H1 (cell line): ENCODE results near the gene IL36A. TPM values are rescaled to one million over a fixed set of nuclear protein-coding genes. Genes with fewer than 3 reads are reported as not detected.

ENCODE experiments used
- CTCF ChIA-PET: fragments of 300-600 bp; sonication (Branson Sonifier 250); formaldehyde crosslinking; loops from one replicate; lab custom pipeline; 2021; ENCODE audit not compliant: partially characterized antibody; lab: Charles Lee
- POLR2A ChIA-PET: fragments of 300-600 bp; sonication (Branson Sonifier 250); formaldehyde crosslinking; loops from one replicate; lab custom pipeline; 2021; ENCODE audit warnings: inconsistent platforms; ENCODE audit not compliant: partially characterized antibody; lab: Charles Lee
- DNase-seq, 2 experiments: peaks; one replicate each; pipeline versions ENCODE4 v3.0.0 to v3.0.0-alpha.2; 2010 to 2022; ENCODE audit warnings: low spot score in 2 of 2, low read depth in 1 of 2, mixed read lengths in 1 of 2
- FAIRE-seq: peaks from 2 replicates; lab custom pipeline; 2011; peaks lifted over from hg19 to GRCh38; lab: Jason Lieb, UNC
- H2AFZ ChIP-seq: 2 replicates; pipeline ENCODE4 v1.8.1; 2012; ENCODE audit warnings: low read length, inconsistent platforms
- H2AK5ac ChIP-seq: 2 replicates; pipeline ENCODE4 v1.6.1; 2013; ENCODE audit warnings: low read depth, low read length
- H2BK120ac ChIP-seq: replicated peaks from 2 replicates; pipeline ENCODE3; 2013; ENCODE audit warnings: low read depth, low read length, inconsistent platforms
- H2BK12ac ChIP-seq: 2 replicates; pipeline ENCODE4 v1.6.1; 2013; ENCODE audit warnings: low read depth, low read length
- H2BK15ac ChIP-seq: 2 replicates; pipeline ENCODE4 v1.6.1; 2013; ENCODE audit warnings: low read length
- H2BK20ac ChIP-seq: 2 replicates; pipeline ENCODE4 v1.6.1; 2013; ENCODE audit warnings: low read length
- H2BK5ac ChIP-seq: 2 replicates; pipeline ENCODE4 v1.6.1; 2013; ENCODE audit warnings: low read depth, low read length
- H3K14ac ChIP-seq: 2 replicates; pipeline ENCODE4 v1.6.1; 2013; ENCODE audit warnings: inconsistent platforms; ENCODE audit not compliant: insufficient read length
- H3K18ac ChIP-seq: 2 replicates; pipeline ENCODE4 v1.6.1; 2013; ENCODE audit warnings: low read length; ENCODE audit errors: extremely low read depth
- H3K23ac ChIP-seq: 2 replicates; pipeline ENCODE4 v1.6.1; 2013; ENCODE audit warnings: inconsistent platforms; ENCODE audit not compliant: insufficient read length
- H3K23me2 ChIP-seq: 2 replicates; pipeline ENCODE4 v1.6.1; 2013; ENCODE audit warnings: low read depth, low read length
- H3K27ac ChIP-seq: 2 replicates; pipeline ENCODE4 v1.6.1; 2011; ENCODE audit warnings: low read depth, low read length, inconsistent platforms
- H3K27me3 ChIP-seq, 4 experiments: replicated peaks in 1 of 4; 1 replicate in 1 of 4; 2 replicates in 3 of 4; pipeline versions ENCODE4 v1.6.1 to v1.8.1; 2011 to 2013; ENCODE audit warnings: low read length in 3 of 4, mild to moderate bottlenecking in 3 of 4, inconsistent platforms in 2 of 4, mixed read lengths in 2 of 4, moderate library complexity in 1 of 4; ENCODE audit not compliant: control insufficient read depth in 3 of 4, insufficient read depth in 3 of 4; ENCODE audit errors: extremely low read depth in 1 of 4
- H3K36me3 ChIP-seq, 4 experiments: 2 replicates each; pipeline versions ENCODE4 v1.6.1 to v1.8.1; 2011 to 2013; ENCODE audit warnings: mild to moderate bottlenecking in 4 of 4, low read length in 3 of 4, moderate library complexity in 2 of 4, control low read depth in 1 of 4, inconsistent platforms in 1 of 4; ENCODE audit not compliant: insufficient read depth in 4 of 4, control insufficient read depth in 2 of 4
- H3K4ac ChIP-seq: replicated peaks from 2 replicates; pipeline ENCODE3; 2013; ENCODE audit warnings: low read length, low read depth, mixed read lengths, inconsistent platforms; ENCODE audit not compliant: insufficient read length
- H3K4me1 ChIP-seq, 4 experiments: replicated peaks in 1 of 4; 1 replicate in 1 of 4; 2 replicates in 3 of 4; pipeline versions ENCODE4 v1.6.1 to v1.8.1; 2011 to 2013; ENCODE audit warnings: low read length in 3 of 4, inconsistent platforms in 2 of 4, mixed read lengths in 1 of 4; ENCODE audit not compliant: insufficient read depth in 4 of 4, control insufficient read depth in 3 of 4
- H3K4me2 ChIP-seq, 2 experiments: 2 replicates each; pipeline versions ENCODE4 v1.6.1 to v1.8.1; 2011 to 2013; ENCODE audit warnings: low read depth in 2 of 2, low read length in 2 of 2, control low read depth in 1 of 2, inconsistent platforms in 1 of 2, mild to moderate bottlenecking in 1 of 2; ENCODE audit not compliant: insufficient read depth in 1 of 2
- H3K4me3 ChIP-seq, 4 experiments: fragments of 200-600, 300-600 bp in 1 of 4; sonication (generic), shearing (Covaris generic), sonication (Bioruptor Twin) in 1 of 4; 2 replicates each; pipeline versions ENCODE4 v1.5.1 to v1.8.1; 2011 to 2016; ENCODE audit warnings: low read length in 4 of 4, low read depth in 3 of 4, control low read depth in 2 of 4, inconsistent platforms in 2 of 4, mild to moderate bottlenecking in 2 of 4, mixed read lengths in 1 of 4, moderate library complexity in 1 of 4; ENCODE audit not compliant: insufficient read depth in 2 of 4; ENCODE audit errors: extremely low read depth in 1 of 4
- H3K56ac ChIP-seq: replicated peaks from 2 replicates; pipeline ENCODE3; 2013; ENCODE audit warnings: low read depth, mild to moderate bottlenecking, mixed read lengths, low read length, inconsistent platforms; ENCODE audit not compliant: insufficient read length
- H3K79me1 ChIP-seq: 2 replicates; pipeline ENCODE4 v1.6.1; 2013; ENCODE audit warnings: low read depth, low read length, control low read depth
- H3K79me2 ChIP-seq, 2 experiments: 2 replicates each; pipeline versions ENCODE4 v1.6.1 to v1.8.1; 2012 to 2013; ENCODE audit warnings: low read length in 2 of 2, mild to moderate bottlenecking in 2 of 2, inconsistent platforms in 1 of 2; ENCODE audit not compliant: insufficient read depth in 2 of 2, control insufficient read depth in 1 of 2
- H3K9ac ChIP-seq, 4 experiments: replicated peaks in 1 of 4; 1 replicate in 1 of 4; 2 replicates in 3 of 4; pipeline versions ENCODE4 v1.6.1 to v1.8.1; 2011 to 2013; ENCODE audit warnings: low read depth in 3 of 4, low read length in 3 of 4, control low read depth in 2 of 4, mild to moderate bottlenecking in 2 of 4, moderate library complexity in 2 of 4, inconsistent platforms in 1 of 4; ENCODE audit errors: extremely low read depth in 1 of 4
- H3K9me3 ChIP-seq, 2 experiments: 2 replicates each; pipeline versions ENCODE4 v1.6.1 to v1.8.1; 2012 to 2013; ENCODE audit warnings: mild to moderate bottlenecking in 2 of 2, moderate library complexity in 2 of 2, control low read depth in 1 of 2, inconsistent platforms in 1 of 2, low read depth in 1 of 2, low read length in 1 of 2, mixed read lengths in 1 of 2; ENCODE audit not compliant: insufficient read depth in 2 of 2
- H4K20me1 ChIP-seq, 2 experiments: replicated peaks in 1 of 2; 2 replicates each; pipeline versions ENCODE3 to v1.8.1; 2011 to 2013; ENCODE audit warnings: inconsistent platforms in 2 of 2, low read length in 2 of 2, mild to moderate bottlenecking in 1 of 2; ENCODE audit not compliant: insufficient read depth in 2 of 2, control insufficient read depth in 1 of 2
- H4K5ac ChIP-seq: 2 replicates; pipeline ENCODE4 v1.6.1; 2013; ENCODE audit warnings: low read length, low read depth, mixed read lengths, inconsistent platforms; ENCODE audit not compliant: insufficient read length
- H4K8ac ChIP-seq: 2 replicates; pipeline ENCODE4 v1.8.0; 2013; ENCODE audit warnings: mild to moderate bottlenecking, moderate library complexity, low read length, inconsistent platforms; ENCODE audit not compliant: insufficient read depth; ENCODE audit errors: extremely low read depth
- H4K91ac ChIP-seq: replicated peaks from 2 replicates; pipeline ENCODE3; 2013; ENCODE audit warnings: low read length, mixed read lengths, inconsistent platforms; ENCODE audit not compliant: insufficient read length
- RFX5 ChIP-seq: IDR thresholded peaks from 2 replicates; pipeline ENCODE4 v1.6.1; 2011; ENCODE audit warnings: low read depth, low read length, improper control_type of control experiment, borderline replicate concordance
- WGBS, 2 experiments: shearing (Covaris generic) in 1 of 2; methylation state at CpG; one replicate each; pipeline versions ENCODE4 v1.1.6 to v1.1.7; 2013 to 2015; ENCODE audit warnings: low lambda C conversion rate in 2 of 2, mixed read lengths in 2 of 2, inconsistent platforms in 1 of 2, low coverage in 1 of 2, missing lambda C conversion rate in 1 of 2; ENCODE audit not compliant: insufficient replicate concordance in 2 of 2, insufficient coverage in 1 of 2, insufficient read length in 1 of 2; ENCODE audit errors: extremely low coverage in 1 of 2, missing lambda C conversion rate in 1 of 2; 5-methylcytosine and 5-hydroxymethylcytosine counted together
- polyA plus RNA-seq, 7 experiments: library from polyadenylated mRNA; depleted of rRNA in 3 of 7; stranded (reverse) in 5 of 7; unstranded in 2 of 7; fragments of >200 nt in 5 of 7; fragments of 200-250 nt in 2 of 7; gene quantifications; 1 replicate in 5 of 7; 2 replicates in 1 of 7; 4 replicates in 1 of 7; pipeline versions ENCODE4 v1.2.1 to v1.2.3, GENCODE V29; 2011 to 2013; ENCODE audit warnings: missing spikeins in 2 of 7, mixed read lengths in 2 of 7
- total RNA-seq: library from RNA; stranded (reverse); fragmentation: NEBNext Ultra II Directional; extraction: Animal tissue kit (Norgen Biotek cat#: 25700); gene quantifications from 2 replicates; pipeline ENCODE4 v1.2.1, GENCODE V29; 2021

IL36A gene
- total and polyA plus RNA-seq, 2 of the 8 experiments (the other 6 are each of a cell fraction or from before 2014, with no cell fraction given) = not detected

DNA sequence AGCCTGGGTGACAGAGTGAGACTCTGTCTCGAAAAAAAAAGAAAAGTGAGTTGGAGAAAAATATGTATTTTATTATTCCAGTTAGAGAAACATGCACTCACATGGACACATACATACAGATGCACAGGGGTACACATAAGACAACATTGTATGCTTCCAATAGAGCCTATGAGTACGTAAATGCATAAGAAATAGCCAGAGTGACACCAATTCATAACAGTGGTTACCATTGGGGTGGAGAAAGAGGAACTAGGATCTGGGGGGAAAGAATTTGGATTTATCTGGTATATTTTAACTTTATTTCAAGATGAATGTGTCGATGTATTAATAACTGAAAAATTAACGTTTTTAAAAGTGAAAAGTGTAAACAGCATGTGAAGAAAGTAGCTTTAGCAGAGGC, 16.1 kb downstream of the IL36A start:
- no peak for DNase-seq
- no peak overlapping the region for H2BK5ac ChIP-seq
- H3K27me3 ChIP-seq = no peaks in the 10 kb centered on the region
- no peak for FAIRE-seq
- WGBS, 2 experiments = 66% methylated on average over 4 of the region's 4 CpGs; no CpG with 5 or more reads in 1 of the 2 experiments
- H3K79me2 ChIP-seq = no peaks in the 10 kb centered on the region
- ChIA-PET CTCF (interaction anchor here (0.9 to 1.1 kb wide), 2 partner anchors 59 to 177 kb away, joined by 3 to 4 read pairs; no protein-coding TSS in a partner anchor), POLR2A (no interaction called here)
- H3K4me2 ChIP-seq = no peak overlapping the region
- H2BK20ac ChIP-seq = no peak overlapping the region
- no peak overlapping the region for H3K56ac ChIP-seq
- H4K91ac ChIP-seq = no peak overlapping the region
- H3K14ac ChIP-seq = no peak overlapping the region
- H3K9me3 ChIP-seq = peaks cover 0 to 4% of the 10 kb centered on the region in 2 experiments; a peak in 1 of 4 replicates
- H2AFZ ChIP-seq = no peak overlapping the region
- no peak overlapping the region for H2AK5ac ChIP-seq
- H3K4me3 ChIP-seq = no peak overlapping the region
- H2BK120ac ChIP-seq = no peak overlapping the region
- no peaks in the 10 kb centered on the region for H3K23me2 ChIP-seq
- H4K8ac ChIP-seq = no peak overlapping the region
- no peak overlapping the region for H3K23ac ChIP-seq
- no peaks in the 10 kb centered on the region for H3K36me3 ChIP-seq
- no peak overlapping the region for H4K5ac ChIP-seq
- H3K27ac ChIP-seq = no peak overlapping the region
- no peak overlapping the region for H3K9ac ChIP-seq
- no peak overlapping the region for H3K18ac ChIP-seq
- H3K79me1 ChIP-seq = no peaks in the 10 kb centered on the region
- H4K20me1 ChIP-seq = no peaks in the 10 kb centered on the region
- no peaks in the 10 kb centered on the region for H3K4me1 ChIP-seq
- H3K4ac ChIP-seq = no peak overlapping the region
- H2BK12ac ChIP-seq = no peak overlapping the region
- H2BK15ac ChIP-seq = no peak overlapping the region
- no peak for TF ChIP-seq RFX5
